ENCODE data around the gene OSCP1.
A peak's percentile ranks its signal among the peaks of the same experiment; 100 is the strongest.

OSCP1 gene

DNA sequence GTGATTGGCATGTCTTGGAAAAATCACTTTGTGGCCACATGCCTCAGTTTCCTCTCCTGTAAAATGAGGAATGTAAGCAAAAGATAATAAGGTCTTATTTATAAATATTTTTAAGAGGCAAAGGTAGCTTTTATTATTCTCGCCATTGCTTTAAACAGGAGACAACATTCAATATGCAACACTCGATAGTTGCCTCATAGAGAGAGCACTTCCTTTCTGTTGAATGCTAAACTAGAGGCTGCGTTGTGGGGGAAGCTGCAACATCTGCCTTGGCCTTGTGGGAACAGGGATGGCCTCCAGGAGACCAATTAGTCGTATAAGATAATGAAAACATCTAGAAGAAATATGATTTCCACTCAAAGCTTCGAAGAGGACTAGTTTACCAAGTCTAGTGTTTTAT, 3.5 kb downstream of the OSCP1 start:
- DNase-seq (ENCODE audit: low spot score) = no peak

DNA sequence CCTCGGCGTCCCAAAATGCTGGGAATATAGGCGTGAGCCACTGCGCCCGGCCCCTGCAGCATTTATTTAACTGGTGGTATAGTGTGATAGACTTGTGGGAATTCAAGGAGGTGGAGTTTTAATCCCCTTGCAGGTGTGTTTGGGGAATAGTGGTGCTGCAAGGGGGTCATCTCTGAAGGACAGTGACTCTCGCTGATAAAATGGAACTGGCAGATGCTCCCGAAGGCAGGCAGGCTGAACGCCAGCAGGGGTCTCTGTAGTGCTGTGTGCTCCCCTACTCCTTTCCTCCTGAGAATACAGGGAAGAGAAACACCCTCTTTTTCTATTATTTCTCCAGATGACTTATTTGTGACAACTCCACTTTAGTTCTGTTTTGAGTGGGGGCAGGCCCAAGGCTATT, 4.0 kb downstream of the OSCP1 start:
- no peak for DNase-seq (ENCODE audit: low spot score)

DNA sequence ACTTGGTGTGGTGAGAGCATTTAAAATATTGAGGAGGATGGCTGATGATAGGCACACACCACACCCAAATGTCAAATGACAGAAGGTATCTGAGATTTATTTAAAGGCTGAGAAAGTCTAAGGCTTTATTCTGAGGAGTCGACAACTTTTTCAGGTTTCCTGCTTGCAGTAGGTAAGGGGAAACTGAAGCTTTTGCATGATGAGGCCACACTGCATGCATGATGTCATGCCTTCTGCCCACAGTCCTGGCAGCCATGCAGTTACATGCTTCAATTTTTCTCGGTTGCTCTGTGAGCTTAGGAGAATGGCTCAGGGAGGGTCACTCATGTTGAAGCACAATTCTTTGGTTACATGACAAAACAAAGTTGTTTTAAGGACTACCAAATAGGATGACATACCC, 7.0 kb downstream of the OSCP1 start:
- DNase-seq (ENCODE audit: low spot score) = no peak

DNA sequence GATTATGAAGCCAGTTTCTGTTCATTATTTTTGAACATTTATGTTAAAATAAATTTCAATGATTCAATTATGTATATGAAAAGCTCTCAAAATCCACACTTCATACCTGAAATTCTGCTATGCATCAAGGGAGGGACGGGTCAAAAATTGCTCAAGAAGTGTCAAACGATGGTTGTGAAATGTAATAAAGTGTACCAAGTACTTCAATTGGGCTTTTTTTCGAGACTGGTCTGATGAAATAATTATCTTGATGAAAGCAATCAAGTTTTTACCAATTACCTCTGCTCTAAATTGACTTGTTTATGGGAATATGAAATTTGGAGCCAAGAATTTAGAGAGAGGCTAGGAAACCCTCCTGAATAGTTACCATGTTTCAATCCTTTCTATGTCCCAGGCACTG, 7.9 kb downstream of the OSCP1 start:
- no peak for DNase-seq (ENCODE audit: low spot score)

DNA sequence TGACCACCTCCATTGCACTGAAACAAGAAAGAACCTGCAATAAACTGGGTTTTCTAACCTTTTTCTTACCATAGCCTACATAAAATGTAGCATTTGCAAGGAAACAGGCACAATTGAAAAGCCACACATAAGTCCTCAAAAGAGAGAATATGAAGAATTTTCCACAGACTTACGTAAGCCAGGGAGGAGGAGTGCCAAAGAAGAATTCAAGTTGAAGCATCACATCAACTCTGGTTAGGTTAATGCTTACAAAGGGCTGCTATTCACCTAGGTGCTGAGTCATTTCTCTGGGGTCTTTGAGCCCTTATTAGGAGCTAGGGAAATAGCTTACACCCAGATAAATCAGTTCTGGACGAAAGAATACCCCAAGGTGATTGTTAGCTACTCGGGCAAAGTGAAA, 9.6 kb downstream of the OSCP1 start:
- DNase-seq (ENCODE audit: low spot score) = no peak

DNA sequence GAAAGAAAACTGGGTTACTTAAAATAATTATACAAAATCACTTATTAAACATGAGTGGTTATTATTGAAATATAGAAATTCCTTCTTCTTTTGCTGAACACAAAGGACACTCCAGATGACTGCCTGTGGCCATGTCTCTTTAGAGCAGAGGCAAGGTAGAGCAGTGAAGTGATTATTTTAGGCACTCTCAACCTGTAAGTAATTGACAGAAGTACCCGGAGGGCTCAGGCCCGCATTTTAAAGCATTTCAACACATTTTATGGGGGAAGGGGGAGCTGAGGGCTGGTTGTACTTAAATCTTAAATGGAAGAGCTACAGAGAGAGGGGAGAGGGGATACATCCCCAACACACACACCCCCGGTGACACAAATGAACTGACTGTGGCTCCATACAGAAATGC, 10.2 kb downstream of the OSCP1 start:
- no peak for DNase-seq (ENCODE audit: low spot score)

DNA sequence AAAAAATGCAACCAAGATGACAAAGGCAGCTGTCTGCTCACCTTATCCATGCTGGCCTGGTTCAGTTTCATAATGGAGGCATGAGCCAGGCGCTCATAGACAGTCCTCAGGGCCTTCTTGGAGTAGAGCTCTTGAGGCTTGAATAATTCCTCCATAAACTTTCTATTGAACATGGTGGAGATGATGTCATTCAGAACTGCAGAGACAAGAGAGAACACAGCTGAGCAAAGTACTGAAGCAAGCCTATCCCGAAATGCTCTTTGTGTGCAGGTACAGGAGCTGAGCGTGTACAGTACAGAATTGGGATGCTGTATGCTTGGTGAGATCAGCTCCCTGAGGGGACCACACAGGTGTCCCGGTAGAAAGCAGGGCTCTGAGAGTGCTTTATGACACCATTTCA, 11.5 kb downstream of the OSCP1 start:
- no peak for DNase-seq (ENCODE audit: low spot score)

DNA sequence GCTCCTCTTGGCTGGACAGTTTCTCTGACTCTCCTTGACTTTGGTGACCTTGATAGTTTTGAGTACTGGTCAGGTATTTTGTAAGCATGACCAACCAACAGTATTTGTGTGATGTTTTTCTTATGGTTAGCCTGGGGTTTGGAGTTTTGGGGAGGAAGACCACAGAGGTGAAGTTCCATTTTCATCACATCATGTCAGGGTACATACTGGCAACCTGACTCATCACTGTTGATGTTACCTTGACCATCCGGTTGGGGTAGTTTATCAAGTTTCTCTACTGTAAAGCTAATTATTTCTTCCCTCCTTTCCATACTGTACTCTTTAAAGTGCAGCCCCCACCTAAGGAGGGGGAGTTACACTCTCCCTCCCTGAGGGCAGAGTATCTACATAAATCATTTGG, 13.4 kb downstream of the OSCP1 start:
- no peak for DNase-seq (ENCODE audit: low spot score)

DNA sequence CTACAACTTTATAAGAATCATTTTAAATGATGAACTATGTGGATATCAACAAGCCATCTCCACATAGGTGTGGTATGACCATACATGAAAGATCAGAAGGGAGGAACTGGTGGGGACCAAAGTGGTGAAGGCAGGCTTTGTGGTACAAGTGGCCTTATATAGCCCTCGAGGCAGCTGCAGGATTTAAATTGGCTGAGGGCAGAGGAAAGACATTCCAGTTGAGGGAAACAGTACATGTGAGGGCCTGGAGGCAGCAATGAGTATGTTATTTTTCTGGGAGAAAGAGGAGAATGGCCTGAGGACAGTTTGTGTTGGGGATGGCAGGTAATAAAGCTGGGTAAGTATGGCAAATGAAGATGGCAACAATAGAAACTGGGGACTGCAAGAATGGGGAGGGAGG, 17.1 kb downstream of the OSCP1 start:
- no peak for DNase-seq (ENCODE audit: low spot score)

DNA sequence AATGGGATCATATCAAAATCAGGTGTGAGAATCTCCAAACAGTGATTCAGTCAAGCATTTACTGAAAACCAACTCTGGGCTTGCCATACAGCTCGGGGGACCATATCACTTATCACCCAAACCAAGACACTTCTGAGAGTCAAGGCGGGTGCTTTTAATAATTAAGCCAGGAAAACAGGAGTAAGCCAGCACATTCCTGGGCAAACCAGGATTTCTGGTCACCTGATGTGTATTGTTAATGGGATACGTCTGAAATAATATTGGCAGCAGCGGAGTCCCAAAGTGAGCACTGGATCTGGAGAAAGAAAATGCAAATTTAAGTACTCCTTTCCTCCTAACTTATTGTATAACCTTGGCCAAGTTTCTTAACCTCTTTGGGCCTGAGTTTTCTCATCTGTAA, 17.6 kb downstream of the OSCP1 start:
- DNase-seq (ENCODE audit: low spot score) = no peak

DNA sequence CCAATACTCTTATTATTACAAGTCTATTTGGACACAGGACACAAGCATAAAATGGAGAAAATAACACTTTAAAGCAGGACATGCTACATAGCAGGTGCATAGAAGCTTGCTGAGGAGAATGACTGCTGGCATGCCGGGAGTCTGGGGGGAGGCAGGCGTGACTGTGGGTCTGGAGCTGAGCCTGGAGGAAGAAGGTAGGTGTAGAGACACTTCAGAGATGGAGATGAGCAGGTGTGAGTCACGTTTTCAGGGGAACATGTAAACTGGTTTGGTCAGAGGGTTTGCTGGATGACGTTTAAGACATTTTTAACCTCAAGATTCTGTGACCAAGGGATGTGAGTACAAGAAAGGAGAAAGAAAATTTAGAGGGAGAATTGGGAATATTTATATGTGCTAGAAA, 24.5 kb downstream of the OSCP1 start:
- DNase-seq (ENCODE audit: low spot score) = no peak

DNA sequence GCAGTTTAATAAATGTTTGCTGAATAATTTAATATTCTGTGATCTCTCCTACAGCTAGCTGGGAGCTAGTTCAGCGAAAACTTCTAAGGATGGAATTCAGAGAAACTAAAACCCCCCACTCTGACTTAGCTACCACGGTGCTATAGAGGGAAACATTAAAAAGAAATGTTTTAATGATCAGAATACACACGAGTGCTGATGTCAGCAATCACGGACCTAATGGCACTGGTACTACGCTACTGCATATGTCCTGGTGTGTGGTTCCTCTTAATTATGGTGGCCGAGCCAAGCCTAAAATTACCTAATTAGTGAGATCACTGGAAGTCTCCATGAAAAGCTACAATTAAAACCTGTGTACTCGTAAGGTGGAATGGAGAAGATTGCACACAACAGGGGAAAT, 28.6 kb downstream of the OSCP1 start:
- DNase-seq (ENCODE audit: low spot score) = no peak

DNA sequence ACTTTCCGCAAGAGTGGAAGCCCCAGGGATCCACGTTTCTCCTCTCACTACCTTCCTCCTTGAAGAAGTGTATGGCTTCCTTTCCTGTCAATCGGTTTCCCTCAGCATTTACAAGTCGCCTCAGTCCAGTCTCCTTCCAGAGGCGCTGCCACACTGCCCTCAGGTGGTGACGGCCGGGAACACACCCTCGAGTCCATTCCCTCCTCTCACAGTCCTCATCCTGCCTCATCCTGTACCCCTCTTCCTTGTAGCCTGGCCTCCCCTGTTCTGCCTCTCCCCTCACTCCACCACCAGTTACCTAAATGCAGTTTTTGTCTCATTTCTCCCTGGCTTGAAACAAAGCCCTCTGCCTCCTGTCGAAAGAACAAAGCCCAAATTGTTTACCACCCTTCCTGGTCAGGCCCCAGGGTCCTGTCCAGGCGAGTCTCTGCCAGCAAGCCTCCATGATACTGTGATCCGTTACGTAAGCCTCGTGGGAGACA, 29.4 kb downstream of the OSCP1 start:
- DNase-seq (ENCODE audit: low spot score) = peak; percentile 84

DNA sequence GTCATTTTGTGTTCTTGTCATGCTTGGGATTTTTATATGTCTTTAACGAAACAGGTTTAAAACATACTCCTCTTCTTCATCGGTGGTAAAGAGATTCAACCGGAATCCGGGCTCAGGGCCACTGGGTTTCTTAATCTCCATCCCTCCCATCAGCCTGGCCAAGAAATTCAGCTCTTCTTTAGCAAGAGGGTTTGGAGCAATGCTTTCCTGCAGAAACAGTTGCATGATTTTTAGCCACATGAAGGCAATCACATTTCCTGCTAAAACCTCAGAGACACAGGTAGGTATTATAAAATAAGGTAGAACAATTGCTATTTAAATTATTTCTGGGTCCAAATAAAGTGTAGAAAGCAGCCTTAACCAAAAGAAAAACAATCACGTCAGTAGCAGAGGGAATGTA, 29.8 kb downstream of the OSCP1 start:
- peak; percentile 63 for DNase-seq (ENCODE audit: low spot score)

DNA sequence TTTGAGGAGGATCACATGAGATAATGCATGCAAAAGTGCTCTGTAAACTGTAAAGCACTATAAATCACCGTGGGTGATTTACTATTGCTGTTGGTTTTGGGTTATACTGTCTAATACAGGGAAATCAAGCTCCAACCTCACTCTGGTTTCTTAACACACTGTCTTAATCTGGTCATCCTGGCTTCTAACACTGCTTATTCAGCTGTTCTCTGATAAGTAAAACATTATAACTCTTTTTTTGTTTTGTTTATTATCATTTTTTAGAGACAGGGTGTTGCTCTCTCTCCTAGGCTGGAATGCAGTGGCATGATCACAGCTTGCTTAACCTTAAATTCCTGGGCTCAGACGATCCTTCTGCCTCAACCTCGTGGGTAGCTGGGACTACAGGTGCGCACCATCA, 30.7 kb downstream of the OSCP1 start:
- no peak for DNase-seq (ENCODE audit: low spot score)

DNA sequence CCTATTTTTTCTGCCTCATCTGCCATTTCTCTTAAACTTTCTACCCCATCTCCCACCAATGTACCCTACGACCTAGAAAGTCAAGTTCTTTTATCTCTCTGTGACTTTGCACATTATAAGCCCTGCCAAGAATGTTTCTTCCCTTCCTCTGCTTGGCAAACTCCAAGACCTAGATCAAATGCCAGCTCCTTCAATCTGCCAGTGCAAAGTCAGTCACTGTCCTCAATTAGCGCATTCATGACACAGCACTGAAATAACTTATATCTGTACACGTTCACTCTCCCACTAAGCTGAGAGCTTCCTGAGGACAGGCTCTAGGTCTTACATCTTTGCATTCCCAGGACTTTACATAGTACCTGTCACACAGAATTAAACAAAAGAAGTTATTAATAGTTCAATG, 31.1 kb downstream of the OSCP1 start:
- no peak for DNase-seq (ENCODE audit: low spot score)

DNA sequence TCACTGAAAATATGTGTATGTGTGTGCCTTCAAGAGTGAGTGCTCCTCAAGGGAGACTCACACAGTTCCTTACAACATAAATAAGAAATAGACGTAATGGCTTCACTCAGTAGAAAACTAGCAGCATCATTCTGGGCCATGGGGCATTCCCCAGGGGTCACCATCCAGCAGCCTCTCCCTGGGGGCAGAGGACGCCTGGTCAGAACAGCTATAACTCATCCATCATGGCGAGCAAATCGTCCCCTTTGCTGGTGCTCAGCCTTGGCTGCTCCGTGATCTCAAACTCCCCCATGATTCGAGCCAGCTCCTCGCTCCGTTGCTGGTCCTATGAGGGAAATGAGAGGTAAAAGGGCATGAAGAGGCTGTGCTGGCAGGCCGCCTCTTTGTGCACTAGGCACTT, 32.3 kb downstream of the OSCP1 start:
- DNase-seq (ENCODE audit: low spot score) = no peak

DNA sequence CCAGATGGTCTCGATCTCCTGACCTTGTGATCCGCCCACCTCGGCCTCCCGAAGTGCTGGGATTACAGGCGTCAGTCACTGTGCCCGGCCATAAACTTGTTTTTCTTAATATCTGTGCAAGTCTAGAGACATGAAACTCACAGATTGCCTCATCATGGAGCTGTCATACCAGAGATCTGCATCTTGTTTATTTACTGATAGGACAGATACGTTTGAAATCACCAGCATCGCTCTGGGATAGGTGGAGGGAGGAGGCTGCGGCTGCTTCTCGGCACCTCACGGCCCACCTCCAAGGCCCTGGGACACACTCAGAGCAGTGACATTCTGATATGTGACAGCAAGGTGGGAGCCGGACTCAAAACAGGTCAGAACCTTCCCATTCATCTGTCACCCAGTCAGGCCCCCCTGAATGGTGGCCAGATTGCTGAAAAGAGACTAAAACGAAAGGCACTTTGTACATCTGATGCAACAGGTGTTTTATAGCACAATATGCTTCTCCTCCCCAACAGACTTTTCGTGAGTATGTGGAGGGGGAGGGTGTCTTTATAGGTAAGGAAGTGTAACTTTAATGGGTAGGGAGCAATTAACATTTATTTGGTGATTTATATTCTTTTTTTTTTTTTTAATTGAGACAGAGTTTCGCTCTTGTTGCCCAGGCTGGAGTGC, 34.5 kb downstream of the OSCP1 start:
- DNase-seq (ENCODE audit: low spot score) = no peak

DNA sequence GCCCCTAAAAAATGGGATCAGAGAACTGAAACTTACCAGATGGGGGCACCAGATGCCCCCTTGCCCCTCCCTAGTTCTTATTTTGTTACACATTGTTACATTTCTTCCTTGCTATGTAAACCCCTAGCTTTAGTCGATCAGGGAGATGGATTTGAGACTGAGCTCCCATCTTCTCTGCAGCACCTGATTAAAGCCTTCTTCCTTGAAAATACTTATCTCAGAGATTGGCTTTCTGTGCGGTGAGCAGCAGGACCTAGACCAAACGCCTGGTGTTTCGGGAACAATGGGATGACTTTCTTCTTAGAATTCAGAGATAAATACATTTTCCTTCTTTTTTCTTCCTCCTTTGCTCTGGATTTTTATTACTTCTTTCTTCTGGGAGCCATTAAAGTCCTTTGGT, 35.9 kb downstream of the OSCP1 start:
- DNase-seq (ENCODE audit: low spot score) = no peak

DNA sequence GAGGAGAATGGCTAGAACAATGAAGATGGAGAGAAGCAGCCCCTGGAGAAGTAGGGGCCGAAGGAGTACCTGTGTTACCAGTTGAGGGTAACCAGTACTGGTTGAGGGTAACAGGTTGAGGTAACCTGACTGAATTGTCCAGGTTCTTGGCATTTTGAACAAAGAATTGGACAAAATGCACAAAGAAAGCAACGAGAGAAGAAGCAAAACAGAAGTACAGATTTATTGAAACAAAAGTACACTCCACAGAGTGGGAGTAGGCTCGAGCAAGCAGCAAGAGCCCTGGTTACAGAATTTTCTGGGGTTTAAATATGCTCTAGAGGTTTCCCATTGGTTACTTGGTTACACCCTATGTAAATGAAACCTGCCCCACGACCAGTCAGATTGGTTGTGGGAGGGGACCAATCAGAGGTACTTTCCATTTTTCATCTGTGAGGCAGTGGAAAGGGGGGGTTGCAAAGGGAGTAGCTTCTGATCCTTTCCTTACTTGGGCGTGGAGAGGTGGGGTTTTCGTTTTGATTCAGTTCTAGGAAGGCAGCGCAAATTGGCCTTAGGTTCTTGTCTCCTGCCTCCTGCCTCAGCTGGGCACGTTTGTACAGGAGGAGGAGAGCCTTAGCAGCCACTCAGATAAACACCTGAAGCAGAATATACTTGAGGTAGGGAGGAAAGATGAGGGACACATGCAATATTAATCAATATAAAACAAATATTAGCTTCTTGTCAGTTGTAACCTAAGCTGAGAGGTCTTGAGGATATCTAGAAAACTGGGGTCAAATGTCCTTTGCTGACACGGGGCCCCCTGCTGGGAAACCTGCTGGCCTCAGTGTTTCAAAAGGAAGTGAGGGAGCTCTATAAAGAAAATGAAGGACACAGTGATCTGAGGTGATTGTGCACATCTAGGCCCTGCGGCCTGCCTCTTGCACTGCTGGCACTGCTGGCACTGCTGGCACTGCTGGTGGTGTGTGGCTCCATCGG, 38.3 kb downstream of the OSCP1 start:
- DNase-seq (ENCODE audit: low spot score) = no peak

DNA sequence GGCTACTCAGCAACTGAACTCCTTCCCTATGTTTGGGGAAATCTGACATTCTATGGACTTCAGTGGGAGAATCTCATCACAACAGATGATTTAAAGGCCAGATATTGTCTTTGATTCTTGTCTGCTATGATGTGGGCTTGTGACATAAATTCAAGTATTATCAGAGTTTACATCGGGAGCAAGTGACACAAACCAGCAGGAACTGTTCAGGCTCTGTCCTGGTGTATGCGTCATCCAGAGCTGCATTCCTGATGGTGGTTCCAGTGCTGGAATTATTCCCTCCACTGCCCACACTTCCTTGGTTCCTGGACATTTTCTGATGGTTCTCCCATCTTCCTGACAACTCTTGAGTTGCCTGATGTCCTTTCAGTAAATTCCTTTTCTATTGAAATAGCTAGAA, 41.8 kb downstream of the OSCP1 start:
- no peak for DNase-seq (ENCODE audit: low spot score)

DNA sequence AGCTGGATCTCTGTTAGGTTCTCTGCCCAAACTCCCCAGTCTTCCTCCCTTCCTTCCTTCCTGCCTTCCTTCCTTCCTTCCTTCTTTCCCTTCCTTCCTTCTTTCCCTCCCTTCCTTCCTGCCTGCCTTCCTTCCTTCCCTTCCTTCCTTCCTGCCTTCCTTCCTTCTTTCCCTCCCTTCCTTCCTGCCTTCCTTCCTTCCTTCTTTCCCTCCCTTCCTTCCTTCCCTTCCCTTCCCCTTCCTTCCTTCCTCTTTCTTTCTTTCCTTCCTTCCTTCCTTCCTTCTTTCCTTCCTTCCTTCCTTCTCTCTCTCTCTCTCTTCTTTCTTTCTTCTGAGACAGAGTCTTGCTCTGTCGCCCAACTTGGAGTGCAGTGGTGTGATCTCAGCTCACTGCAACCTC, 43.8 kb downstream of the OSCP1 start:
- no peak for DNase-seq (ENCODE audit: low spot score)

DNA sequence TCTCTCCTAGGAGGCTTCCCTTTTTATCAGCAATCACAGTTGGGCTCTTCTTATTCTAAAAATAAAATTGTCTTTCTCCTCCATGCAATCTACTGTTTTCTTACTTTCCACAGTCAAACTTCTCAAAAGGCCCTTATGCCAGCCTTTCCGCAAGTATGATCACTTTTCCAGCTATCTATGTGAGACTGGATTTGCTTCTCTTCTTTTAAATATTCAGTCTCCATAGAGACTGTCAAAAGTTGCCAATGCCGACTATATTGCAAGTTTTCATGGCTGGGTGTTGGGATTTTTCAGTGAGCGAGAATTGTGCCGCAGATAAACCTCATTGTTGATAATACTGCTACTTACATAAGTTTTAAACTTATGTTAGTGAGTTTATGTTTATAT, 47.8 kb downstream of the OSCP1 start:
- no peak for DNase-seq (ENCODE audit: low spot score)

Measured in AG20443 (cell line).